SU-DHL-6 (cell line): ENCODE results near the gene PLCL1.

ENCODE experiments used
- EZH2phosphoT487 ChIP-seq: fragments of 200-600 bp; sonication (generic), shearing (Covaris generic); conservative IDR thresholded peaks from 2 replicates; pipeline ENCODE4 v1.6.1; 2018; ENCODE audit warnings: mild to moderate bottlenecking, antibody characterized with exemption, low read length, moderate library complexity, mixed read lengths
- TF ChIP-seq, protein P1 (sequence below): fragments of 200-600 bp; sonication (generic); IDR thresholded peaks from one replicate; pipeline ENCODE4 v1.5.1; 2017; ENCODE audit warnings: antibody characterized with exemption, mild to moderate bottlenecking, low read length, moderate library complexity; ENCODE audit not compliant: insufficient read depth, poor library complexity, severe bottlenecking

DNA sequence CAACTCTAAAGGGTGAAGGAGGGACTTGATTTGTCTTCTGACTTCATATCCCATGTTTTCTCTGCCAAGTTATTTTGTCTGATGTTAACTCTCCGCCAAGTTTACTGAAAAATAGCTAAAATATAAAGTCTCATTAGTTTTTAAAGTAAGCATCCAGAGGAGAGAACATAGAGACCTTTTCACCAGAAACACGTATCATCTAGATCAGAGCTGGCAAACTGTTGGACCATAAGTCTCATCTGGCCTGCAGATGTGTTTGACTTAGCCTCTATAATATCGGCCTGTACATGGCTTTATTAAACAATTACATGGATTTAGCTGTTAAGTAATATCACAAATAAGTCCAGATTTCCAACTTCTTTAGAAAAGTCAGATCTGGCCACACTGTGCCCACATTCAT is 182.6 kb downstream of the PLCL1 start:
- TF ChIP-seq, protein P1, sequence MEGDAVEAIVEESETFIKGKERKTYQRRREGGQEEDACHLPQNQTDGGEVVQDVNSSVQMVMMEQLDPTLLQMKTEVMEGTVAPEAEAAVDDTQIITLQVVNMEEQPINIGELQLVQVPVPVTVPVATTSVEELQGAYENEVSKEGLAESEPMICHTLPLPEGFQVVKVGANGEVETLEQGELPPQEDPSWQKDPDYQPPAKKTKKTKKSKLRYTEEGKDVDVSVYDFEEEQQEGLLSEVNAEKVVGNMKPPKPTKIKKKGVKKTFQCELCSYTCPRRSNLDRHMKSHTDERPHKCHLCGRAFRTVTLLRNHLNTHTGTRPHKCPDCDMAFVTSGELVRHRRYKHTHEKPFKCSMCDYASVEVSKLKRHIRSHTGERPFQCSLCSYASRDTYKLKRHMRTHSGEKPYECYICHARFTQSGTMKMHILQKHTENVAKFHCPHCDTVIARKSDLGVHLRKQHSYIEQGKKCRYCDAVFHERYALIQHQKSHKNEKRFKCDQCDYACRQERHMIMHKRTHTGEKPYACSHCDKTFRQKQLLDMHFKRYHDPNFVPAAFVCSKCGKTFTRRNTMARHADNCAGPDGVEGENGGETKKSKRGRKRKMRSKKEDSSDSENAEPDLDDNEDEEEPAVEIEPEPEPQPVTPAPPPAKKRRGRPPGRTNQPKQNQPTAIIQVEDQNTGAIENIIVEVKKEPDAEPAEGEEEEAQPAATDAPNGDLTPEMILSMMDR: no peak
- TF ChIP-seq EZH2phosphoT487: no peak
